ENCODE measurements around the gene LCP1.

LCP1 gene

GRCh38 chr13:46114613-46115012 lies 67.4 kb downstream of the LCP1 start:
- no peaks in the 10 kb centered on the region for H3K9me3 ChIP-seq (ENCODE audit: control insufficient read depth, insufficient read depth, low read depth, low read length)
- no peaks in the 10 kb centered on the region for H3K27me3 ChIP-seq (ENCODE audit: control insufficient read depth, insufficient read depth, low read length)
- no peak overlapping the region for H3K27ac ChIP-seq (ENCODE audit: low read depth, low read length)
- no peak overlapping the region for H3K4me3 ChIP-seq (ENCODE audit: low read depth, low read length)
- H3K9ac ChIP-seq (ENCODE audit: low read length): no peak overlapping the region
- H3K36me3 ChIP-seq (ENCODE audit: control insufficient read depth, insufficient read depth, low read length): no peaks in the 10 kb centered on the region
- peaks cover 3% of the 10 kb centered on the region; the same call in 1 of the 2 replicates for H3K4me1 ChIP-seq (ENCODE audit: control insufficient read depth, insufficient read depth, low read length)

- Histone ChIP-seq H3K27me3 (ENCODE audit: control insufficient read depth, insufficient read depth, low read length) (no peaks in the 10 kb centered on the region), H3K4me1 (ENCODE audit: control insufficient read depth, insufficient read depth, low read length) (no peaks in the 10 kb centered on the region), H3K27ac (ENCODE audit: low read depth, low read length) (no peak overlapping the region), H3K9ac (ENCODE audit: low read length) (no peak overlapping the region), H3K4me3 (ENCODE audit: low read depth, low read length) (no peak overlapping the region), H3K9me3 (ENCODE audit: control insufficient read depth, insufficient read depth, low read depth, low read length) (no peaks in the 10 kb centered on the region), H3K36me3 (ENCODE audit: control insufficient read depth, insufficient read depth, low read length) (no peaks in the 10 kb centered on the region)
Observed at GRCh38 chr13:46113596-46113995, 68.4 kb downstream of the LCP1 start.

- H3K36me3 ChIP-seq (ENCODE audit: control insufficient read depth, insufficient read depth, low read length): no peaks in the 10 kb centered on the region
- no peak overlapping the region for H3K4me3 ChIP-seq (ENCODE audit: low read depth, low read length)
- H3K9ac ChIP-seq (ENCODE audit: low read length): no peak overlapping the region
- H3K4me1 ChIP-seq (ENCODE audit: control insufficient read depth, insufficient read depth, low read length): no peaks in the 10 kb centered on the region
- no peaks in the 10 kb centered on the region for H3K27me3 ChIP-seq (ENCODE audit: control insufficient read depth, insufficient read depth, low read length)
- H3K9me3 ChIP-seq (ENCODE audit: control insufficient read depth, insufficient read depth, low read depth, low read length): no peaks in the 10 kb centered on the region
- H3K27ac ChIP-seq (ENCODE audit: low read depth, low read length): no peak overlapping the region
Observed at GRCh38 chr13:46111151-46111550, 70.8 kb downstream of the LCP1 start.

- no peak overlapping the region for H3K27ac ChIP-seq (ENCODE audit: low read depth, low read length)
- no peaks in the 10 kb centered on the region for H3K36me3 ChIP-seq (ENCODE audit: control insufficient read depth, insufficient read depth, low read length)
- no peaks in the 10 kb centered on the region for H3K27me3 ChIP-seq (ENCODE audit: control insufficient read depth, insufficient read depth, low read length)
- no peaks in the 10 kb centered on the region for H3K9me3 ChIP-seq (ENCODE audit: control insufficient read depth, insufficient read depth, low read depth, low read length)
- no peak overlapping the region for H3K4me3 ChIP-seq (ENCODE audit: low read depth, low read length)
- H3K9ac ChIP-seq (ENCODE audit: low read length): no peak overlapping the region
- H3K4me1 ChIP-seq (ENCODE audit: control insufficient read depth, insufficient read depth, low read length): no peaks in the 10 kb centered on the region
Observed at GRCh38 chr13:46109451-46109850, 72.5 kb downstream of the LCP1 start.

GRCh38 chr13:46106839-46107371 lies 75.1 kb downstream of the LCP1 start:
- Histone ChIP-seq H3K36me3 (ENCODE audit: control insufficient read depth, insufficient read depth, low read length) (no peaks in the 10 kb centered on the region), H3K27ac (ENCODE audit: low read depth, low read length) (no peak overlapping the region), H3K4me3 (ENCODE audit: low read depth, low read length) (no peak overlapping the region), H3K4me1 (ENCODE audit: control insufficient read depth, insufficient read depth, low read length) (no peaks in the 10 kb centered on the region), H3K27me3 (ENCODE audit: control insufficient read depth, insufficient read depth, low read length) (no peaks in the 10 kb centered on the region), H3K9ac (ENCODE audit: low read length) (no peak overlapping the region), H3K9me3 (ENCODE audit: control insufficient read depth, insufficient read depth, low read depth, low read length) (no peaks in the 10 kb centered on the region)

- no peaks in the 10 kb centered on the region for H3K4me1 ChIP-seq (ENCODE audit: control insufficient read depth, insufficient read depth, low read length)
- H3K36me3 ChIP-seq (ENCODE audit: control insufficient read depth, insufficient read depth, low read length): no peaks in the 10 kb centered on the region
- H3K27ac ChIP-seq (ENCODE audit: low read depth, low read length): no peak within 1 kb of the TSS
- no peaks in the 10 kb centered on the region for H3K9me3 ChIP-seq (ENCODE audit: control insufficient read depth, insufficient read depth, low read depth, low read length)
- no peaks in the 10 kb centered on the region for H3K27me3 ChIP-seq (ENCODE audit: control insufficient read depth, insufficient read depth, low read length)
- no peak within 1 kb of the TSS for H3K4me3 ChIP-seq (ENCODE audit: low read depth, low read length)
- no peak within 1 kb of the TSS for H3K9ac ChIP-seq (ENCODE audit: low read length)
Observed at GRCh38 chr13:46104868-46105267, 77.1 kb downstream of the LCP1 start, which contains the start of gene CPB2. Gene CPB2 (minus strand): TSS chr13:46105033. CDS start chr13:46105009, 24 bp downstream.

- Histone ChIP-seq H3K27me3 (ENCODE audit: control insufficient read depth, insufficient read depth, low read length) (no peaks in the 10 kb centered on the region), H3K27ac (ENCODE audit: low read depth, low read length) (no peak overlapping the region), H3K9ac (ENCODE audit: low read length) (no peak overlapping the region), H3K4me1 (ENCODE audit: control insufficient read depth, insufficient read depth, low read length) (no peaks in the 10 kb centered on the region), H3K9me3 (ENCODE audit: control insufficient read depth, insufficient read depth, low read depth, low read length) (no peaks in the 10 kb centered on the region), H3K4me3 (ENCODE audit: low read depth, low read length) (no peak overlapping the region), H3K36me3 (ENCODE audit: control insufficient read depth, insufficient read depth, low read length) (no peaks in the 10 kb centered on the region)
Observed at GRCh38 chr13:46103037-46103436, 78.9 kb downstream of the LCP1 start.

- no peaks in the 10 kb centered on the region for H3K4me1 ChIP-seq (ENCODE audit: control insufficient read depth, insufficient read depth, low read length)
- H3K27ac ChIP-seq (ENCODE audit: low read depth, low read length): no peak overlapping the region
- H3K9ac ChIP-seq (ENCODE audit: low read length): no peak overlapping the region
Observed at GRCh38 chr13:46102255-46102605, 79.7 kb downstream of the LCP1 start.

GRCh38 chr13:46101484-46102254 lies 80.3 kb downstream of the LCP1 start:
- no peak overlapping the region for H3K4me3 ChIP-seq (ENCODE audit: low read depth, low read length)
- no peaks in the 10 kb centered on the region for H3K27me3 ChIP-seq (ENCODE audit: control insufficient read depth, insufficient read depth, low read length)
- no peaks in the 10 kb centered on the region for H3K4me1 ChIP-seq (ENCODE audit: control insufficient read depth, insufficient read depth, low read length)
- no peaks in the 10 kb centered on the region for H3K36me3 ChIP-seq (ENCODE audit: control insufficient read depth, insufficient read depth, low read length)
- no peak overlapping the region for H3K27ac ChIP-seq (ENCODE audit: low read depth, low read length)
- H3K9ac ChIP-seq (ENCODE audit: low read length): no peak overlapping the region
- no peaks in the 10 kb centered on the region for H3K9me3 ChIP-seq (ENCODE audit: control insufficient read depth, insufficient read depth, low read depth, low read length)

More at GRCh38 chr13:46102255-46102605, 79.7 kb downstream of the LCP1 start:
- H3K9me3 ChIP-seq (ENCODE audit: control insufficient read depth, insufficient read depth, low read depth, low read length): no peaks in the 10 kb centered on the region
- no peak overlapping the region for H3K4me3 ChIP-seq (ENCODE audit: low read depth, low read length)
- no peaks in the 10 kb centered on the region for H3K27me3 ChIP-seq (ENCODE audit: control insufficient read depth, insufficient read depth, low read length)
- no peaks in the 10 kb centered on the region for H3K36me3 ChIP-seq (ENCODE audit: control insufficient read depth, insufficient read depth, low read length)

GRCh38 chr13:46101002-46101401 lies 81.0 kb downstream of the LCP1 start:
- Histone ChIP-seq H3K27ac (ENCODE audit: low read depth, low read length) (no peak overlapping the region), H3K9ac (ENCODE audit: low read length) (no peak overlapping the region), H3K9me3 (ENCODE audit: control insufficient read depth, insufficient read depth, low read depth, low read length) (no peaks in the 10 kb centered on the region), H3K4me1 (ENCODE audit: control insufficient read depth, insufficient read depth, low read length) (no peaks in the 10 kb centered on the region), H3K4me3 (ENCODE audit: low read depth, low read length) (no peak overlapping the region), H3K27me3 (ENCODE audit: control insufficient read depth, insufficient read depth, low read length) (no peaks in the 10 kb centered on the region), H3K36me3 (ENCODE audit: control insufficient read depth, insufficient read depth, low read length) (no peaks in the 10 kb centered on the region)

GRCh38 chr13:46100191-46100815 lies 81.7 kb downstream of the LCP1 start:
- H3K27me3 ChIP-seq (ENCODE audit: control insufficient read depth, insufficient read depth, low read length): no peaks in the 10 kb centered on the region
- no peaks in the 10 kb centered on the region for H3K9me3 ChIP-seq (ENCODE audit: control insufficient read depth, insufficient read depth, low read depth, low read length)
- H3K27ac ChIP-seq (ENCODE audit: low read depth, low read length): no peak overlapping the region
- H3K9ac ChIP-seq (ENCODE audit: low read length): no peak overlapping the region
- no peak overlapping the region for H3K4me3 ChIP-seq (ENCODE audit: low read depth, low read length)
- no peaks in the 10 kb centered on the region for H3K36me3 ChIP-seq (ENCODE audit: control insufficient read depth, insufficient read depth, low read length)
- no peaks in the 10 kb centered on the region for H3K4me1 ChIP-seq (ENCODE audit: control insufficient read depth, insufficient read depth, low read length)
